DND-41 (cell line): ENCODE measurements around the gene SPRYD4.

ENCODE experiments used
- ATAC-seq: fragments of 200-7000 bp; cut with Tn5 transposase; 3 replicates; pipeline ENCODE4 v1.9.1; 2021; ENCODE audit warnings: low read depth; ENCODE audit not compliant: insufficient read depth
- DNase-seq: peaks from one replicate; pipeline ENCODE4 v3.0.0-alpha.2; 2020
- H2AFZ ChIP-seq: 2 replicates; pipeline ENCODE4 v1.6.0; 2012; ENCODE audit warnings: low read depth, low read length
- H3K27ac ChIP-seq: 2 replicates; pipeline ENCODE4 v1.5.1; 2012; ENCODE audit warnings: low read length, inconsistent platforms
- H3K27me3 ChIP-seq: fragments of 200-600 bp; sonication (generic); 2 replicates; pipeline ENCODE4 v1.6.0; 2012; ENCODE audit warnings: low read length, mild to moderate bottlenecking, inconsistent platforms; ENCODE audit not compliant: insufficient read depth, poor library complexity
- H3K36me3 ChIP-seq: 2 replicates; pipeline ENCODE4 v1.5.1; 2012; ENCODE audit warnings: low read length, inconsistent platforms; ENCODE audit not compliant: insufficient read depth
- H3K4me1 ChIP-seq: 2 replicates; pipeline ENCODE4 v1.5.1; 2012; ENCODE audit warnings: mild to moderate bottlenecking, low read length; ENCODE audit not compliant: insufficient read depth
- H3K4me2 ChIP-seq: 2 replicates; pipeline ENCODE4 v1.6.0; 2012; ENCODE audit warnings: mild to moderate bottlenecking, moderate library complexity, low read length, inconsistent platforms; ENCODE audit not compliant: insufficient read depth
- H3K4me3 ChIP-seq, 2 experiments: fragments of 200-600 bp in 1 of 2; shearing (Covaris generic) in 1 of 2; 2 replicates each; pipeline ENCODE4 v1.5.1; 2012 to 2016; ENCODE audit warnings: inconsistent platforms in 2 of 2, low read length in 2 of 2, mild to moderate bottlenecking in 2 of 2, low read depth in 1 of 2, moderate library complexity in 1 of 2
- H3K79me2 ChIP-seq: 2 replicates; pipeline ENCODE4 v1.6.0; 2012; ENCODE audit warnings: low read length, inconsistent platforms; ENCODE audit not compliant: insufficient read depth
- H3K9ac ChIP-seq: 2 replicates; pipeline ENCODE4 v1.6.0; 2012; ENCODE audit warnings: low read depth, mild to moderate bottlenecking, inconsistent platforms, low read length, moderate library complexity
- H3K9me3 ChIP-seq: 2 replicates; pipeline ENCODE4 v1.5.1; 2012; ENCODE audit warnings: low read length, moderate library complexity, mild to moderate bottlenecking, inconsistent platforms; ENCODE audit not compliant: insufficient read depth, severe bottlenecking
- H4K20me1 ChIP-seq: 2 replicates; pipeline ENCODE4 v1.6.0; 2012; ENCODE audit warnings: low read length; ENCODE audit not compliant: insufficient read depth
- EZH2 ChIP-seq: IDR thresholded peaks from 3 replicates; pipeline ENCODE4 v1.6.1; 2012; ENCODE audit warnings: borderline replicate concordance, low read depth, mild to moderate bottlenecking, moderate library complexity, low read length, inconsistent platforms; ENCODE audit not compliant: severe bottlenecking
- TF ChIP-seq, protein P1 (sequence below): IDR thresholded peaks from 2 replicates; pipeline ENCODE4 v1.5.1; 2012; ENCODE audit warnings: borderline replicate concordance, low read length, moderate library complexity, mild to moderate bottlenecking; ENCODE audit not compliant: poor library complexity, severe bottlenecking; ENCODE audit errors: extremely low read depth

SPRYD4 gene

DNA sequence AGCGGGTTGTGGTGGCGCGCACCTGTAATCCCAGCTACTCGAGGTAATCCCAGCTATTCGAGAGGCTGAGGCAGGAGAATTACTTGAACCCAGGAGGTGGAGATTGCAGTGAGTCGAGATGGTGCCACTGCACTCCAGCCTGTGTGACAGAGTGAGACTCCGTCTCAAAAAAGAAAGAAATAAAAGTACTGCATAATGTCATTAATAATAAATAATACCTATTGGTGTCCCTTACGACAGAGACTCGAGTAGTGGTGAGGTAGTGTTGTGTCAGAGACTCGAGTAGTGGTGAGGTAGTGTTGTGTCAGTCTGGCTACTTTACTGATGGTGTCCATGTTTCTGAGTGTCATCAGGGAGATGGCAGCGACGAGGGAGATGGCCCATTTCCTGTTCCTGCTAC, 18.3 kb downstream of the SPRYD4 start:
- H3K36me3 ChIP-seq = no peaks in the 10 kb centered on the region
- no peak for DNase-seq
- ATAC-seq = no peak
- no peak overlapping the region for H3K9ac ChIP-seq
- H3K27me3 ChIP-seq = peaks cover 7% of the 10 kb centered on the region
- H3K27ac ChIP-seq = no peak overlapping the region
- no peak overlapping the region for H3K4me2 ChIP-seq
- TF ChIP-seq, protein P1, sequence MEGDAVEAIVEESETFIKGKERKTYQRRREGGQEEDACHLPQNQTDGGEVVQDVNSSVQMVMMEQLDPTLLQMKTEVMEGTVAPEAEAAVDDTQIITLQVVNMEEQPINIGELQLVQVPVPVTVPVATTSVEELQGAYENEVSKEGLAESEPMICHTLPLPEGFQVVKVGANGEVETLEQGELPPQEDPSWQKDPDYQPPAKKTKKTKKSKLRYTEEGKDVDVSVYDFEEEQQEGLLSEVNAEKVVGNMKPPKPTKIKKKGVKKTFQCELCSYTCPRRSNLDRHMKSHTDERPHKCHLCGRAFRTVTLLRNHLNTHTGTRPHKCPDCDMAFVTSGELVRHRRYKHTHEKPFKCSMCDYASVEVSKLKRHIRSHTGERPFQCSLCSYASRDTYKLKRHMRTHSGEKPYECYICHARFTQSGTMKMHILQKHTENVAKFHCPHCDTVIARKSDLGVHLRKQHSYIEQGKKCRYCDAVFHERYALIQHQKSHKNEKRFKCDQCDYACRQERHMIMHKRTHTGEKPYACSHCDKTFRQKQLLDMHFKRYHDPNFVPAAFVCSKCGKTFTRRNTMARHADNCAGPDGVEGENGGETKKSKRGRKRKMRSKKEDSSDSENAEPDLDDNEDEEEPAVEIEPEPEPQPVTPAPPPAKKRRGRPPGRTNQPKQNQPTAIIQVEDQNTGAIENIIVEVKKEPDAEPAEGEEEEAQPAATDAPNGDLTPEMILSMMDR = no peak
- TF ChIP-seq EZH2 = no peak
- H3K9me3 ChIP-seq = no peaks in the 10 kb centered on the region
- H3K4me3 ChIP-seq = no peak overlapping the region
- no peaks in the 10 kb centered on the region for H3K4me1 ChIP-seq
- no peak overlapping the region for H2AFZ ChIP-seq
- no peaks in the 10 kb centered on the region for H3K79me2 ChIP-seq
- no peaks in the 10 kb centered on the region for H4K20me1 ChIP-seq

DNA sequence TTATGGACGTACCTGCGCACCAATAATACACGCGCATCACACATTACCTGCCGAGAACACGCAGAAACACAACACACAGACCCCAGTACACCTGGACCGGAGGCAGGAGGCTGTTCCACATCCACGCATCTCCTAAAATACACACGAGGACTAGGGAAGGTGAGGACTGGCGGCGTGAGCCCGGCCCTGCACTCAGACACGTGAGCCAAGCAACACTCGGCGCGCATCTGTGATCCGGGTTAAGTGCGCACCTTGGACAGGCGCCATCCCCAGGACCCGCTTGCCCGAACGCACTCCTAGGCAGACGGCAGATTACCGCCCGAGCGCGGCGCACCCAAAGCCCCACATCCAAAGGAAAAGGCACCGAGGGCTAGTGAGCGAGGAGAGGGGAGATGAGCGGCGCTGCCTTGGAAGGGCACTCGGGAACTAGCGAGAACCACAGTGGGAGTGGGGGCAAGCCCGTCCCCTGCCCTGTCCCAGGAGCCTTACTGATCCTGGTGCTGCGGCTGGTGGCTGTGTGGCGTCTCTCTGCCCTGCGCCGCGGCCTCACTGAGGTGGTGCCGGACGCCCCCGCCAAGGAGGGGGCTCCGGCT, 19.2 kb downstream of the SPRYD4 start:
- DNase-seq (no peak), ATAC-seq (peak; percentile 51)
- H4K20me1 ChIP-seq = no peaks in the 10 kb centered on the region
- H3K4me3 ChIP-seq = no peak overlapping the region
- no peaks in the 10 kb centered on the region for H3K9me3 ChIP-seq
- H3K27ac ChIP-seq = no peak overlapping the region
- H2AFZ ChIP-seq = no peak overlapping the region
- H3K9ac ChIP-seq = no peak overlapping the region
- no peaks in the 10 kb centered on the region for H3K79me2 ChIP-seq
- TF ChIP-seq, protein P1 = no peak
- no peak for TF ChIP-seq EZH2
- H3K27me3 ChIP-seq = peaks cover 7% of the 10 kb centered on the region
- no peaks in the 10 kb centered on the region for H3K4me1 ChIP-seq
- no peak overlapping the region for H3K4me2 ChIP-seq
- H3K36me3 ChIP-seq = no peaks in the 10 kb centered on the region

DNA sequence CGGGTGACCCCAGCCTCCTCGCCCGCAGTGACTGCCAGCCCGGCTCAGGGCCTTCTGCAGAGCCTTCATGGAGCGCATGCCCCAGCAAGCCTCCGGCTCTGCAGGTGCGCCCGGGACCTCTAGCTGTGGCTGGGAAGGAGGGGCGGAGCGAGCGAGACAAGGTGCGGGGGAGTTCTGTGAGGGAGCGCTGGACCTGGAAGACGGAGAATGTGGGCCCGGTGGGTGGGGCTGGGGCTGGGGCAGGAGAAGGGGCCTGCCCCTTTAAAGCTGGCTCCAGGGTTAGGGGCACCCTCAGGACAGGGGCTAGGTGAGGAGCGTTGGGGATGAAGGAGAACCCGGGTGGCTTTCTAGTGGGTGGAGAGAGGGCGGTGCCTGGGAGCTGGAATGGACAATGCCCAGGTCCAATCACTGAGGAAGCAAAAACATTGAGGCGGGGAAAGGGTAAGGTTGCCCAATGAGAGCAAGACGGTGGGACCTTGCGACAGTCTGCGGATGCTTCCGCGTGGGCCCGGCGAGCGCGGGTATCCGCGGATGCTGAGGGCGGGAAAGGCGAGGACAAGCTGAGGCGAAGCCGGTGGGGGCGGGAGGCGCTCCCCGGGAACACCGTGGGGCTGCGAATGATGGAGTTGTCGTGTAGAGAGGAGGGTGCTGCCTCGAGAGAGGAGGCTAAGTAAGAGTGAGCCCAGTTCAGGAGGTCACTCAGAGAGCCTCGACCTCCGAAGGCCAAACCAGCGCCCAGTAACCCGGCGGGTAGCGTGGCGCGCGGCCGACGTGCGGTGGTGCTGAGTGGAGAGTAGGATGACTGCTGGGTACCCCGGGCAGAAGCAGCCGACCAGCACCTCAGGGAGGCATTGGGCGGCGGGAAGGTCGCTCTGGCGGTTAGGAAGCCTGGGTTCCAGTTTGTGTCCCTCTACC, 19.9 kb downstream of the SPRYD4 start, which contains the start of gene GLS2:
GLS2 (minus strand) TSS at position 121 of the 915 bp plus-strand sequence; CDS start at position 78, 43 bp downstream.
- TF ChIP-seq, protein P1 = no peak
- Histone ChIP-seq H3K4me2 (no peak within 1 kb of the TSS), H3K27me3 (peaks cover 7% of the 10 kb centered on the region), H3K79me2 (no peaks in the 10 kb centered on the region), H4K20me1 (no peaks in the 10 kb centered on the region), H3K4me1 (no peaks in the 10 kb centered on the region), H3K9ac (no peak within 1 kb of the TSS), H3K27ac (no peak within 1 kb of the TSS), H3K36me3 (no peaks in the 10 kb centered on the region), H3K9me3 (no peaks in the 10 kb centered on the region), H3K4me3 (no peak within 1 kb of the TSS), H2AFZ (no peak within 1 kb of the TSS)
- DNase-seq (no peak), ATAC-seq (peak; percentile 53)
